Measurements from ENCODE around the gene CHAD. TPM values are rescaled to one million over a fixed set of nuclear protein-coding genes. Genes with fewer than 3 reads are reported as not detected.

The CHAD gene
- total and polyA plus RNA-seq, 2 of the 13 experiments (the other 11 are each of a cell fraction or from before 2014, with no cell fraction given): 1.4 TPM; not detected in 1

DNA sequence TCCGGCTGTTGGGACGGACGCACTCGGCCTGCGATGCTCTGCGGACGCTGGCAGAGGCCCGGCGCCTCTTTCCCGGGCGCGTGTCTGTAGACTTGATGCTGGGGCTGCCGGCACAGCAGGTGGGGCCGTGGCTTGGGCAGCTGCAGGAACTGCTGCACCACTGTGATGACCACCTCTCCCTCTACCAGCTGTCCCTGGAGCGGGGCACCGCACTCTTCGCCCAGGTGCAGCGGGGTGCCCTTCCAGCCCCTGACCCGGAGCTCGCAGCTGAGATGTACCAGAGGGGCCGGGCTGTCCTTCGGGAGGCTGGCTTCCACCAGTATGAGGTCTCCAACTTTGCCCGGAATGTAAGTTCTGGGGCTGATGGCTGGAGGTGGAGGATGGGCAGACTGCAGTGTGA, 13.4 kb upstream of the CHAD start (continued):
- TF ChIP-seq NCOA5 (CRISPR knock-in tag; IDR thresholded peaks at IDR 0.05) (no peak), TOPORS (CRISPR knock-in tag; IDR thresholded peaks at IDR 0.05) (no peak), ZBTB8A (CRISPR knock-in tag; IDR thresholded peaks at IDR 0.05; ENCODE audit: borderline replicate concordance, low read depth) (no peak), IKZF4 (CRISPR knock-in tag; IDR thresholded peaks at IDR 0.05; ENCODE audit: borderline replicate concordance, low read depth, not compliant biosample characterization) (no peak), TBP (CRISPR knock-in tag; IDR thresholded peaks at IDR 0.05) (no peak), FOXA3 (CRISPR knock-in tag; IDR thresholded peaks at IDR 0.05) (no peak), ZNF598 (CRISPR knock-in tag; IDR thresholded peaks at IDR 0.05; ENCODE audit: borderline replicate concordance) (no peak), AKAP8 (CRISPR knock-in tag; IDR thresholded peaks at IDR 0.05) (no peak), ZFP36 (IDR thresholded peaks at IDR 0.05; ENCODE audit: borderline replicate concordance, low read depth, low read length, partially characterized antibody) (no peak), ZNF124 (CRISPR knock-in tag; IDR thresholded peaks at IDR 0.05) (no peak), ZNF616 (CRISPR knock-in tag; IDR thresholded peaks at IDR 0.05; ENCODE audit: low read depth) (no peak), SRSF9 (IDR thresholded peaks at IDR 0.05; ENCODE audit: borderline replicate concordance, insufficient read depth, low read depth, low read length, poor library complexity, severe bottlenecking) (no peak), THAP7 (CRISPR knock-in tag; IDR thresholded peaks at IDR 0.05) (no peak), AGO2 (optimal IDR thresholded peaks at IDR 0.05; ENCODE audit: low read depth, low read length) (peak; percentile 45), ZNF446 (CRISPR knock-in tag; IDR thresholded peaks at IDR 0.05) (no peak), ZNF768 (CRISPR knock-in tag; IDR thresholded peaks at IDR 0.05) (peak; percentile 27; the same call in 1 of the 2 replicates), ZNF552 (CRISPR knock-in tag; IDR thresholded peaks at IDR 0.05; ENCODE audit: borderline replicate concordance) (peak; percentile 25; the same call in 1 of the 2 replicates), YY1 (IDR thresholded peaks at IDR 0.05; ENCODE audit: insufficient read depth, insufficient replicate concordance, low read depth, low read length) (no peak), HNRNPLL (IDR thresholded peaks at IDR 0.05; ENCODE audit: low read depth, low read length, poor library complexity, severe bottlenecking) (peak; percentile 31), MIXL1 (CRISPR knock-in tag; IDR thresholded peaks at IDR 0.05) (0 out of 2 replicates have a peak, but pooled peaks have one; percentile 0), ATM (IDR thresholded peaks at IDR 0.05; ENCODE audit: borderline replicate concordance) (no peak), ZNF230 (CRISPR knock-in tag; IDR thresholded peaks at IDR 0.05) (no peak), E2F2 (CRISPR knock-in tag; IDR thresholded peaks at IDR 0.05; ENCODE audit: borderline replicate concordance) (no peak)
- TF ChIP-seq, protein P1, sequence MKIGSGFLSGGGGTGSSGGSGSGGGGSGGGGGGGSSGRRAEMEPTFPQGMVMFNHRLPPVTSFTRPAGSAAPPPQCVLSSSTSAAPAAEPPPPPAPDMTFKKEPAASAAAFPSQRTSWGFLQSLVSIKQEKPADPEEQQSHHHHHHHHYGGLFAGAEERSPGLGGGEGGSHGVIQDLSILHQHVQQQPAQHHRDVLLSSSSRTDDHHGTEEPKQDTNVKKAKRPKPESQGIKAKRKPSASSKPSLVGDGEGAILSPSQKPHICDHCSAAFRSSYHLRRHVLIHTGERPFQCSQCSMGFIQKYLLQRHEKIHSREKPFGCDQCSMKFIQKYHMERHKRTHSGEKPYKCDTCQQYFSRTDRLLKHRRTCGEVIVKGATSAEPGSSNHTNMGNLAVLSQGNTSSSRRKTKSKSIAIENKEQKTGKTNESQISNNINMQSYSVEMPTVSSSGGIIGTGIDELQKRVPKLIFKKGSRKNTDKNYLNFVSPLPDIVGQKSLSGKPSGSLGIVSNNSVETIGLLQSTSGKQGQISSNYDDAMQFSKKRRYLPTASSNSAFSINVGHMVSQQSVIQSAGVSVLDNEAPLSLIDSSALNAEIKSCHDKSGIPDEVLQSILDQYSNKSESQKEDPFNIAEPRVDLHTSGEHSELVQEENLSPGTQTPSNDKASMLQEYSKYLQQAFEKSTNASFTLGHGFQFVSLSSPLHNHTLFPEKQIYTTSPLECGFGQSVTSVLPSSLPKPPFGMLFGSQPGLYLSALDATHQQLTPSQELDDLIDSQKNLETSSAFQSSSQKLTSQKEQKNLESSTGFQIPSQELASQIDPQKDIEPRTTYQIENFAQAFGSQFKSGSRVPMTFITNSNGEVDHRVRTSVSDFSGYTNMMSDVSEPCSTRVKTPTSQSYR (CRISPR knock-in tag; IDR thresholded peaks at IDR 0.05; ENCODE audit: borderline replicate concordance): no peak
- TF ChIP-seq, protein P2, sequence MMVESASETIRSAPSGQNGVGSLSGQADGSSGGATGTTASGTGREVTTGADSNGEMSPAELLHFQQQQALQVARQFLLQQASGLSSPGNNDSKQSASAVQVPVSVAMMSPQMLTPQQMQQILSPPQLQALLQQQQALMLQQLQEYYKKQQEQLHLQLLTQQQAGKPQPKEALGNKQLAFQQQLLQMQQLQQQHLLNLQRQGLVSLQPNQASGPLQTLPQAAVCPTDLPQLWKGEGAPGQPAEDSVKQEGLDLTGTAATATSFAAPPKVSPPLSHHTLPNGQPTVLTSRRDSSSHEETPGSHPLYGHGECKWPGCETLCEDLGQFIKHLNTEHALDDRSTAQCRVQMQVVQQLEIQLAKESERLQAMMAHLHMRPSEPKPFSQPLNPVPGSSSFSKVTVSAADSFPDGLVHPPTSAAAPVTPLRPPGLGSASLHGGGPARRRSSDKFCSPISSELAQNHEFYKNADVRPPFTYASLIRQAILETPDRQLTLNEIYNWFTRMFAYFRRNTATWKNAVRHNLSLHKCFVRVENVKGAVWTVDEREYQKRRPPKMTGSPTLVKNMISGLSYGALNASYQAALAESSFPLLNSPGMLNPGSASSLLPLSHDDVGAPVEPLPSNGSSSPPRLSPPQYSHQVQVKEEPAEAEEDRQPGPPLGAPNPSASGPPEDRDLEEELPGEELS (CRISPR knock-in tag; IDR thresholded peaks at IDR 0.05): no peak
